OCI-LY3 (cell line): ENCODE data around the gene SETD7.

Experiments used
- EZH2phosphoT487 ChIP-seq: fragments of 200-600 bp; shearing (Covaris generic); IDR thresholded peaks from 2 replicates; pipeline ENCODE4 v1.6.1; 2018; ENCODE audit warnings: antibody characterized with exemption, mixed run types, low read depth
- TF ChIP-seq, protein P1 (sequence below): fragments of 200-600, 300-600 bp; sonication (generic); IDR thresholded peaks from 2 replicates; pipeline ENCODE4 v1.5.1; 2014; ENCODE audit warnings: antibody characterized with exemption, low read length, low read depth

DNA sequence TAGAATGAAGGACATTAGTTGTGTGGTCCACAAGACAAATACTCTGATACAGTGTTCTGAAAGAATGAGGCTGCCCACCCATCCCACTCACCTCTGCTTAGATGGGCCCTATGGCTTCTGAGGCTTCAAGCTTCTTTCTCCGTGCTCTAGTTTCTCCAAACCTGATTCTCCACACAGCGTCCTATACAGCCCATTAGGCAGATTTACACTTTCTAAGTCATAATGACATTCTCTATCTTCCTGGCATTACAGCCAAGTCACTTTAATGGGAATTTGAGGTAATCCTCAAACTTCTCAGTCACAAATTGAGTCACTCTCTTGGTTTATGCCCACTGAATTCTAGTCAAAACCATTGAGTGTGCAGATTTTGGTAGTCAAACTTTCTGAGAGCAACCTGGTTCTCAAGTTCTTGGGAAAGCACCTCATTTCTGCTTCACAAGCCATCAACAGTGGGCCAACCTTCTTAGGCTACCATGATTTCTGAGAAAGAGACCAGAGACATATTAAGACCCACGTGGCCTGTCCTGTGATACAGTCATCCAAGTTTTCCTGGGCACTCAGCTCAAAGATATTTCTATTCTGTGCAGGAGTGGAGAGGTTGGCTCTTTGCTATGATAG, 6.2 kb upstream of the SETD7 start:
- TF ChIP-seq, protein P1, sequence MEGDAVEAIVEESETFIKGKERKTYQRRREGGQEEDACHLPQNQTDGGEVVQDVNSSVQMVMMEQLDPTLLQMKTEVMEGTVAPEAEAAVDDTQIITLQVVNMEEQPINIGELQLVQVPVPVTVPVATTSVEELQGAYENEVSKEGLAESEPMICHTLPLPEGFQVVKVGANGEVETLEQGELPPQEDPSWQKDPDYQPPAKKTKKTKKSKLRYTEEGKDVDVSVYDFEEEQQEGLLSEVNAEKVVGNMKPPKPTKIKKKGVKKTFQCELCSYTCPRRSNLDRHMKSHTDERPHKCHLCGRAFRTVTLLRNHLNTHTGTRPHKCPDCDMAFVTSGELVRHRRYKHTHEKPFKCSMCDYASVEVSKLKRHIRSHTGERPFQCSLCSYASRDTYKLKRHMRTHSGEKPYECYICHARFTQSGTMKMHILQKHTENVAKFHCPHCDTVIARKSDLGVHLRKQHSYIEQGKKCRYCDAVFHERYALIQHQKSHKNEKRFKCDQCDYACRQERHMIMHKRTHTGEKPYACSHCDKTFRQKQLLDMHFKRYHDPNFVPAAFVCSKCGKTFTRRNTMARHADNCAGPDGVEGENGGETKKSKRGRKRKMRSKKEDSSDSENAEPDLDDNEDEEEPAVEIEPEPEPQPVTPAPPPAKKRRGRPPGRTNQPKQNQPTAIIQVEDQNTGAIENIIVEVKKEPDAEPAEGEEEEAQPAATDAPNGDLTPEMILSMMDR, result no peak; the same call in 1 of the 2 replicates
- TF ChIP-seq EZH2phosphoT487, result no peak
